SK-N-SH treated with all-trans-retinoic acid at 6 μM for 48 hours (cell line): ENCODE measurements around the gene IKZF3.

ENCODE experiments used
- ATAC-seq: fragments of 200-7000 bp; cut with Tn5 transposase; 3 replicates; pipeline ENCODE4 v1.9.1; 2020; ENCODE audit warnings: mild to moderate bottlenecking, moderate library complexity
- BACH2 ChIP-seq: fragments of 250-450 bp; sonication (Bioruptor Pico); IDR thresholded peaks from 2 replicates; pipeline ENCODE4 v1.9.0; 2021; ENCODE audit warnings: mild to moderate bottlenecking, borderline replicate concordance
- CSDC2 ChIP-seq: fragments of 250-450 bp; sonication (Bioruptor Pico); IDR thresholded peaks from 2 replicates; pipeline ENCODE4 v1.5.0; 2020; ENCODE audit warnings: mild to moderate bottlenecking, moderate library complexity
- CSRNP3 ChIP-seq: fragments of 250-450 bp; sonication (Bioruptor Pico); IDR thresholded peaks from 2 replicates; pipeline ENCODE4 v1.5.1; 2021; ENCODE audit warnings: mild to moderate bottlenecking, moderate library complexity
- GLIS3 ChIP-seq: fragments of 250-450 bp; sonication (Bioruptor Pico); IDR thresholded peaks from 2 replicates; pipeline ENCODE4 v1.5.0; 2020; ENCODE audit warnings: mild to moderate bottlenecking, moderate library complexity
- ISL1 ChIP-seq: fragments of 250-450 bp; sonication (Bioruptor Pico); IDR thresholded peaks from 2 replicates; pipeline ENCODE4 v2.1.2; 2022; ENCODE audit warnings: mild to moderate bottlenecking, moderate library complexity
- OSR1 ChIP-seq: fragments of 250-450 bp; sonication (Bioruptor Pico); IDR thresholded peaks from 2 replicates; pipeline ENCODE4 v1.8.0; 2022; ENCODE audit warnings: moderate library complexity, mild to moderate bottlenecking, inconsistent platforms
- RARB ChIP-seq: fragments of 250-450 bp; sonication (Bioruptor Pico); IDR thresholded peaks from 2 replicates; pipeline ENCODE4 v1.8.0; 2021; ENCODE audit warnings: mild to moderate bottlenecking, moderate library complexity
- SNAI2 ChIP-seq: fragments of 250-450 bp; sonication (Bioruptor Pico); IDR thresholded peaks from 2 replicates; pipeline ENCODE4 v1.5.0; 2020; ENCODE audit warnings: mild to moderate bottlenecking, moderate library complexity
- TOX ChIP-seq: fragments of 250-450 bp; sonication (Bioruptor Pico); IDR thresholded peaks from 2 replicates; pipeline ENCODE4 v1.8.0; 2021; ENCODE audit warnings: mild to moderate bottlenecking, moderate library complexity, borderline replicate concordance
- TSHZ2 ChIP-seq: fragments of 250-450 bp; sonication (Bioruptor Pico); IDR thresholded peaks from 2 replicates; pipeline ENCODE4 v1.5.0; 2020; ENCODE audit warnings: mild to moderate bottlenecking, moderate library complexity
- ZC3H10 ChIP-seq: fragments of 250-450 bp; sonication (Bioruptor Pico); IDR thresholded peaks from 2 replicates; pipeline ENCODE4 v1.5.1; 2021; ENCODE audit warnings: mild to moderate bottlenecking, moderate library complexity
- ZFP3 ChIP-seq: fragments of 250-450 bp; sonication (Bioruptor Pico); IDR thresholded peaks from 2 replicates; pipeline ENCODE4 v1.5.0; 2020; ENCODE audit warnings: mild to moderate bottlenecking, moderate library complexity
- ZFP30 ChIP-seq: fragments of 450-650 bp; formaldehyde crosslinking; IDR thresholded peaks from 2 replicates; pipeline ENCODE4 v1.5.0; 2022; ENCODE audit warnings: mild to moderate bottlenecking, moderate library complexity
- ZNF8 ChIP-seq: fragments of 450-650 bp; formaldehyde crosslinking; IDR thresholded peaks from 2 replicates; pipeline ENCODE4 v1.5.0; 2020; ENCODE audit warnings: mild to moderate bottlenecking, moderate library complexity
- TF ChIP-seq, protein P1 (sequence below): fragments of 250-450 bp; sonication (Bioruptor Pico); IDR thresholded peaks from 2 replicates; pipeline ENCODE4 v1.8.0; 2020; ENCODE audit warnings: mild to moderate bottlenecking, moderate library complexity, borderline replicate concordance
- TF ChIP-seq, protein P2 (sequence below): fragments of 250-450 bp; sonication (Bioruptor Pico); IDR thresholded peaks from 2 replicates; pipeline ENCODE4 v1.5.1; 2020; ENCODE audit warnings: low read depth, mild to moderate bottlenecking, moderate library complexity

The IKZF3 gene

GRCh38 chr17:39799395-39799794 lies 64.7 kb downstream of the IKZF3 start:
- no peak for TF ChIP-seq ZFP30 (CRISPR knock-in tag)
- TF ChIP-seq, protein P1, sequence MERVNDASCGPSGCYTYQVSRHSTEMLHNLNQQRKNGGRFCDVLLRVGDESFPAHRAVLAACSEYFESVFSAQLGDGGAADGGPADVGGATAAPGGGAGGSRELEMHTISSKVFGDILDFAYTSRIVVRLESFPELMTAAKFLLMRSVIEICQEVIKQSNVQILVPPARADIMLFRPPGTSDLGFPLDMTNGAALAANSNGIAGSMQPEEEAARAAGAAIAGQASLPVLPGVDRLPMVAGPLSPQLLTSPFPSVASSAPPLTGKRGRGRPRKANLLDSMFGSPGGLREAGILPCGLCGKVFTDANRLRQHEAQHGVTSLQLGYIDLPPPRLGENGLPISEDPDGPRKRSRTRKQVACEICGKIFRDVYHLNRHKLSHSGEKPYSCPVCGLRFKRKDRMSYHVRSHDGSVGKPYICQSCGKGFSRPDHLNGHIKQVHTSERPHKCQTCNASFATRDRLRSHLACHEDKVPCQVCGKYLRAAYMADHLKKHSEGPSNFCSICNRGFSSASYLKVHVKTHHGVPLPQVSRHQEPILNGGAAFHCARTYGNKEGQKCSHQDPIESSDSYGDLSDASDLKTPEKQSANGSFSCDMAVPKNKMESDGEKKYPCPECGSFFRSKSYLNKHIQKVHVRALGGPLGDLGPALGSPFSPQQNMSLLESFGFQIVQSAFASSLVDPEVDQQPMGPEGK (CRISPR knock-in tag) = no peak
- TF ChIP-seq RARB (CRISPR knock-in tag) = no peak
- TF ChIP-seq ZNF8 (CRISPR knock-in tag) = no peak
- TF ChIP-seq OSR1 (CRISPR knock-in tag) = no peak
- TF ChIP-seq TSHZ2 = no peak
- no peak for TF ChIP-seq ISL1
- TF ChIP-seq, all 23 proteins: peak for 0
- ATAC-seq = no peak

DNA sequence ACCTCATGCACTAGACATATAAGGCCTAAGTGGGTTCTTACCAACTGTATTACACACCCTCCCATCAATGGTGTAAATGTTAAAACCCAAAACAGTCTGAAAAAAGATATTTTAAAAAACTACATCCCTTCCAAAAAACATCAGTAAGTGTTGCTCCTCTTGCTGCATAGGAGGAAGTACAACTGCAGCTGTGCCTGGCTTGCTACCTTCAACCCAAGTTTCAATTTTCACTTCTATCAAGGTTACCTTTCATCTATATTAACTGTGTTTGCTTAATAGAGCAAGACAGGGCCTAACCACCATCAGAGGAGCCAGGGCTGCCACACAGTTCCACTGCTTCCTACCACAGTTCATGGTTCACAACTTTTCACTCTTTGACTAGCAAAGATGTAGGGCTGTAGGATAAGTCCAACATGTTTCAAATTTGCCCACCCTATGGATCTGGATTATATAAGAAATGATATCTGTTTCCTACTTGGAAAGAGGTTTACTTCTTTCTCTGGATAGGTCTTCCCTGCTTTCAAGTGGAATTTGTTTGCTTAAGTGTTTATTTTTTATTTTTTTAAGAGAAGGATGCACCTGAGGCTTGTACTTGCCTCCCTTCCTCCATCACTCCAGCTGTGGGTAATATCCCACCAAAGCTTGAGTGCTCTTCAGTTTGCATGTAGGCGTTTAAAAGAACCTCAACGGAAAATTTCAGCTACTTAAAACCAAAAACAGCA lies 69.7 kb downstream of the IKZF3 start:
- TF ChIP-seq, protein P2, sequence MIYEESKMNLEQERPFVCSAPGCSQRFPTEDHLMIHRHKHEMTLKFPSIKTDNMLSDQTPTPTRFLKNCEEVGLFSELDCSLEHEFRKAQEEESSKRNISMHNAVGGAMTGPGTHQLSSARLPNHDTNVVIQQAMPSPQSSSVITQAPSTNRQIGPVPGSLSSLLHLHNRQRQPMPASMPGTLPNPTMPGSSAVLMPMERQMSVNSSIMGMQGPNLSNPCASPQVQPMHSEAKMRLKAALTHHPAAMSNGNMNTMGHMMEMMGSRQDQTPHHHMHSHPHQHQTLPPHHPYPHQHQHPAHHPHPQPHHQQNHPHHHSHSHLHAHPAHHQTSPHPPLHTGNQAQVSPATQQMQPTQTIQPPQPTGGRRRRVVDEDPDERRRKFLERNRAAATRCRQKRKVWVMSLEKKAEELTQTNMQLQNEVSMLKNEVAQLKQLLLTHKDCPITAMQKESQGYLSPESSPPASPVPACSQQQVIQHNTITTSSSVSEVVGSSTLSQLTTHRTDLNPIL (CRISPR knock-in tag) = no peak
- TF ChIP-seq ZC3H10 (CRISPR knock-in tag) (no peak), CSDC2 (CRISPR knock-in tag) (no peak), GLIS3 (CRISPR knock-in tag) (no peak), CSRNP3 (CRISPR knock-in tag) (no peak), ZFP30 (CRISPR knock-in tag) (no peak), BACH2 (CRISPR knock-in tag) (no peak), TOX (CRISPR knock-in tag) (no peak), SNAI2 (no peak), TSHZ2 (no peak), OSR1 (CRISPR knock-in tag) (no peak), RARB (CRISPR knock-in tag) (no peak), ZFP3 (CRISPR knock-in tag) (no peak)
- TF ChIP-seq, protein P1 (CRISPR knock-in tag) = no peak
- no peak for ATAC-seq
